Left colon (tissue), 2 donors: ENCODE results near the gene DIRAS1. TPM values are rescaled to one million over a fixed set of nuclear protein-coding genes. Genes with fewer than 3 reads are reported as not detected.

Experiments used
- ATAC-seq: fragments of 200-7000 bp; cut with Tn5 transposase; one replicate; pipeline ENCODE4 v1.9.1; 2020; ENCODE audit warnings: mild to moderate bottlenecking, moderate library complexity
- DNase-seq, 2 donors: peaks; one replicate each; pipeline ENCODE4 v3.0.0-alpha.2; 2020
- intact Hi-C, 2 donors: fragments of 100-400 bp; cut with DNase I in 1 of 2; cut with micrococcal nuclease in 1 of 2; formaldehyde crosslinking; loops; one replicate each; pipeline versions ENCODE4 v1.11.2 to v1.14.0; 2022; cut with DNase I, micrococcal nuclease
- total RNA-seq, 2 donors: library from RNA; stranded (reverse); fragmentation: NEBNext Ultra II Directional; extraction: Animal tissue kit (Norgen Biotek cat#: 25700); gene quantifications; one replicate each; pipeline ENCODE4 v1.2.1, GENCODE V29; 2021
- donor health status: DM: no; HTN: no; CAD: no.
- donor health status: DM: yes; HTN: yes; CAD: no.

Gene DIRAS1
- total RNA-seq, 2 donors from 2014 or later, result 0.52 to 1.1 TPM

- intact Hi-C loops, result no loop called here
- DNase-seq, result no peak
- no peak for ATAC-seq
Measured at GRCh38 chr19:2732157-2732725, 11.1 kb upstream of the DIRAS1 start.

- DNase-seq (no peak), ATAC-seq (no peak)
- intact Hi-C loops, result no loop called here
Measured at GRCh38 chr19:2731181-2731995, 10.2 kb upstream of the DIRAS1 start.

GRCh38 chr19:2729943-2730818 lies 9.0 kb upstream of the DIRAS1 start:
- intact Hi-C loops, result no loop called here
- ATAC-seq, result no peak
- DNase-seq, result no peak

GRCh38 chr19:2728783-2729387 lies 7.7 kb upstream of the DIRAS1 start:
- ATAC-seq, result no peak
- intact Hi-C loops, result no loop called here

GRCh38 chr19:2727640-2727944 lies 6.4 kb upstream of the DIRAS1 start:
- DNase-seq, result no peak
- ATAC-seq, result no peak
- intact Hi-C loops, result no loop called here

More at GRCh38 chr19:2728783-2729387, 7.7 kb upstream of the DIRAS1 start:
- DNase-seq, result no peak

- intact Hi-C loops, result no loop called here
- ATAC-seq (no peak), DNase-seq (no peak)
Measured at GRCh38 chr19:2726904-2727639, 5.9 kb upstream of the DIRAS1 start.

GRCh38 chr19:2726160-2726855 lies 5.1 kb upstream of the DIRAS1 start:
- DNase-seq (no peak), ATAC-seq (no peak)
- intact Hi-C loops, result no loop called here

- DNase-seq (no peak), ATAC-seq (no peak)
- intact Hi-C loops, result no loop called here
Measured at GRCh38 chr19:2724148-2724557, 3.0 kb upstream of the DIRAS1 start.

- ATAC-seq (no peak), DNase-seq (no peak)
- intact Hi-C loops, result no loop called here
Measured at GRCh38 chr19:2723747-2724146, 2.6 kb upstream of the DIRAS1 start.

GRCh38 chr19:2723345-2723715 lies 2.2 kb upstream of the DIRAS1 start:
- intact Hi-C loops, result no loop called here
- ATAC-seq, result no peak
- DNase-seq, result no peak

- ATAC-seq (peak; percentile 68), DNase-seq (peak; percentile 39 to 45)
- intact Hi-C loops, result no loop called here
Measured at GRCh38 chr19:2722541-2723344, 1.6 kb upstream of the DIRAS1 start.

GRCh38 chr19:2721570-2722540 lies 683 bp upstream of the DIRAS1 start:
- no peak for ATAC-seq
- intact Hi-C loops, result no loop called here
- DNase-seq, result no peak

GRCh38 chr19:2719920-2720776 lies 1.0 kb downstream of the DIRAS1 start:
- no peak for DNase-seq
- ATAC-seq, result no peak
- intact Hi-C loops, result no loop called here

GRCh38 chr19:2719232-2719735 lies 1.9 kb downstream of the DIRAS1 start:
- ATAC-seq (no peak), DNase-seq (no peak)
- intact Hi-C loops, result no loop called here
